PC-3 (cell line): ENCODE measurements around the gene IFI44L. TPM values are rescaled to one million over a fixed set of nuclear protein-coding genes. Genes with fewer than 3 reads are reported as not detected.
A peak's percentile ranks its signal among the peaks of the same experiment; 100 is the strongest.

Experiments
- ATAC-seq: fragments of 200-7000 bp; cut with Tn5 transposase; 2 replicates; pipeline ENCODE4 v1.9.1; 2020; ENCODE audit warnings: mild to moderate bottlenecking, moderate library complexity
- BruUV-seq: library from RNA; stranded (reverse); fragments of 400-500 nt; replicated peaks from 2 replicates; lab custom pipeline; 2021; lab: Mats Ljungman, UMichigan
- CTCF ChIA-PET: fragments of 300-600 bp; sonication (Branson Sonifier 250); formaldehyde crosslinking; loops from one replicate; lab custom pipeline; 2022; ENCODE audit warnings: antibody characterized with exemption; lab: Charles Lee
- POLR2A ChIA-PET: fragments of 300-600 bp; sonication (Branson Sonifier 250); formaldehyde crosslinking; loops from one replicate; lab custom pipeline; 2022; ENCODE audit warnings: antibody characterized with exemption; ENCODE audit not compliant: unreplicated experiment; lab: Charles Lee
- DNase-seq: peaks from one replicate; pipeline ENCODE4 v3.0.0-alpha.2; 2015
- H2AFZ ChIP-seq: fragments of 300-600 bp; sonication (generic); 2 replicates; pipeline ENCODE4 v1.6.0; 2016; ENCODE audit warnings: antibody characterized with exemption, low read length
- H3F3A ChIP-seq: fragments of 300-600 bp; sonication (generic); one replicate; pipeline ENCODE4 v1.6.0; 2017; ENCODE audit warnings: antibody characterized with exemption, low read length, control low read depth, mild to moderate bottlenecking; ENCODE audit not compliant: unreplicated experiment
- H3K27ac ChIP-seq: fragments of 300-600 bp; sonication (generic); 2 replicates; pipeline ENCODE4 v1.5.1; 2016; ENCODE audit warnings: mild to moderate bottlenecking, low read length
- H3K27me3 ChIP-seq: fragments of 300-600 bp; sonication (generic); 2 replicates; pipeline ENCODE4 v1.6.1; 2016; ENCODE audit warnings: low read length, mixed read lengths
- H3K36me3 ChIP-seq: fragments of 300-600 bp; sonication (generic); 2 replicates; pipeline ENCODE4 v1.6.1; 2016; ENCODE audit warnings: low read depth, mixed run types, low read length, mixed read lengths
- H3K4me1 ChIP-seq: fragments of 300-600 bp; sonication (generic); 2 replicates; pipeline ENCODE4 v1.5.1; 2016; ENCODE audit warnings: low read length; ENCODE audit not compliant: insufficient read depth
- H3K4me2 ChIP-seq: fragments of 300-600 bp; sonication (generic); 2 replicates; pipeline ENCODE4 v1.6.0; 2016; ENCODE audit warnings: low read length
- H3K4me3 ChIP-seq: fragments of 300-600 bp; sonication (generic); 2 replicates; pipeline ENCODE4 v1.5.1; 2016; ENCODE audit warnings: mild to moderate bottlenecking, low read length, mixed read lengths
- H3K79me2 ChIP-seq: fragments of 300-600 bp; sonication (generic); 2 replicates; pipeline ENCODE4 v1.6.1; 2017; ENCODE audit warnings: low read length, mixed read lengths
- H3K9ac ChIP-seq: fragments of 300-600 bp; sonication (generic); 2 replicates; pipeline ENCODE4 v1.6.0; 2016; ENCODE audit warnings: mild to moderate bottlenecking, low read length
- H3K9me2 ChIP-seq: fragments of 300-600 bp; sonication (generic); replicated peaks from 2 replicates; pipeline ENCODE4 v1.6.1; 2016; ENCODE audit warnings: mixed run types, low read length, mixed read lengths
- H3K9me3 ChIP-seq: fragments of 300-600 bp; sonication (generic); 2 replicates; pipeline ENCODE4 v1.6.1; 2016; ENCODE audit warnings: low read length, mixed read lengths
- H4K20me1 ChIP-seq: fragments of 300-600 bp; sonication (generic); 2 replicates; pipeline ENCODE4 v1.6.1; 2016; ENCODE audit warnings: low read length, mixed read lengths
- CTCF ChIP-seq: fragments of 300-600 bp; sonication (generic); conservative IDR thresholded peaks from 2 replicates; pipeline ENCODE4 v1.5.1; 2017; ENCODE audit warnings: antibody characterized with exemption, low read depth, mild to moderate bottlenecking, low read length
- EZH2 ChIP-seq: fragments of 300-600 bp; sonication (generic); IDR thresholded peaks from one replicate; pipeline ENCODE4 v1.6.1; 2017; ENCODE audit warnings: antibody characterized with exemption, mild to moderate bottlenecking, low read length; ENCODE audit not compliant: unreplicated experiment
- EZH2phosphoT487 ChIP-seq: fragments of 300-600 bp; sonication (generic); IDR thresholded peaks from 2 replicates; pipeline ENCODE4 v1.6.1; 2018; ENCODE audit warnings: mild to moderate bottlenecking, antibody characterized with exemption, low read length, borderline replicate concordance
- intact Hi-C: fragments of 100-400 bp; cut with micrococcal nuclease; formaldehyde crosslinking; loops from 2 replicates; pipeline ENCODE4 v1.9.0; 2023
- total RNA-seq: library from RNA; depleted of rRNA; stranded (reverse); fragments of >200 nt; gene quantifications from 2 replicates; pipeline ENCODE4 v1.2.3, GENCODE V29; 2014

The IFI44L gene
- total RNA-seq, 1 experiment from 2014 or later, result 5.5 TPM

- ChIA-PET POLR2A (no interaction called here), CTCF (no interaction called here)
- Histone ChIP-seq H2AFZ (no peak overlapping the region), H4K20me1 (no peaks in the 10 kb centered on the region), H3K9me3 (no peaks in the 10 kb centered on the region), H3K27ac (no peak overlapping the region), H3K9me2 (no peaks in the 10 kb centered on the region), H3K27me3 (no peaks in the 10 kb centered on the region), H3K9ac (no peak overlapping the region), H3K4me3 (no peak overlapping the region), H3K4me2 (no peak overlapping the region), H3K36me3 (no peaks in the 10 kb centered on the region), H3K79me2 (no peaks in the 10 kb centered on the region), H3K4me1 (no peaks in the 10 kb centered on the region), H3F3A (no peaks in the 10 kb centered on the region)
- ATAC-seq (no peak), DNase-seq (no peak)
- BruUV-seq, result no TSS peak
- no peak for TF ChIP-seq CTCF
- no peak for TF ChIP-seq EZH2
- no peak for TF ChIP-seq EZH2phosphoT487
- intact Hi-C loops, result no loop called here
Measured at GRCh38 chr1:78658901-78659300, 38.7 kb downstream of the IFI44L start.

GRCh38 chr1:78663923-78664322 lies 43.7 kb downstream of the IFI44L start:
- no peaks in the 10 kb centered on the region for H3K9me2 ChIP-seq
- H2AFZ ChIP-seq, result no peak overlapping the region
- DNase-seq (no peak), ATAC-seq (no peak)
- no peaks in the 10 kb centered on the region for H3F3A ChIP-seq
- no peaks in the 10 kb centered on the region for H3K4me1 ChIP-seq
- H3K4me2 ChIP-seq, result no peak overlapping the region
- no peaks in the 10 kb centered on the region for H4K20me1 ChIP-seq
- H3K27me3 ChIP-seq, result no peaks in the 10 kb centered on the region
- H3K27ac ChIP-seq, result no peak overlapping the region
- no peaks in the 10 kb centered on the region for H3K79me2 ChIP-seq
- TF ChIP-seq EZH2 (no peak), CTCF (no peak)
- no peak overlapping the region for H3K9ac ChIP-seq
- intact Hi-C loops, result no loop called here
- no TSS peak for BruUV-seq
- POLR2A ChIA-PET, result no interaction called here
- no peak overlapping the region for H3K4me3 ChIP-seq
- no peaks in the 10 kb centered on the region for H3K9me3 ChIP-seq
- no peaks in the 10 kb centered on the region for H3K36me3 ChIP-seq
- CTCF ChIA-PET, result no interaction called here

- Histone ChIP-seq H3K79me2 (no peaks in the 10 kb centered on the region), H3K9me2 (no peaks in the 10 kb centered on the region), H3K4me2 (no peak overlapping the region), H3K9me3 (no peaks in the 10 kb centered on the region), H3K9ac (no peak overlapping the region), H3F3A (no peaks in the 10 kb centered on the region), H2AFZ (no peak overlapping the region), H3K27ac (no peak overlapping the region), H3K27me3 (no peaks in the 10 kb centered on the region), H3K4me3 (no peak overlapping the region), H3K36me3 (no peaks in the 10 kb centered on the region), H3K4me1 (no peaks in the 10 kb centered on the region), H4K20me1 (no peaks in the 10 kb centered on the region)
- ATAC-seq (no peak), DNase-seq (peak; percentile 21)
- ChIA-PET POLR2A (interaction anchor here (0.6 kb wide), 1 partner anchor 15 kb away, joined by 4 read pairs; the partner anchor contains the start of gene IFI44), CTCF (no interaction called here)
- no TSS peak for BruUV-seq
- TF ChIP-seq EZH2phosphoT487 (no peak), CTCF (no peak), EZH2 (no peak)
- intact Hi-C loops, result no loop called here
Measured at GRCh38 chr1:78664763-78665162, 44.5 kb downstream of the IFI44L start.
